Activated gamma-delta T cell (primary cell): ENCODE data around the gene ARHGAP42.
"Not testable (repeated sequence)": the region's sequence is repeated elsewhere in the genome, so short reads cannot be mapped to it uniquely, and the experiment has no call there.

ENCODE experiments used
- DNase-seq: peaks from one replicate; lab custom pipeline; 2025; lab: John Stamatoyannopoulos, UW

The ARHGAP42 gene

DNA sequence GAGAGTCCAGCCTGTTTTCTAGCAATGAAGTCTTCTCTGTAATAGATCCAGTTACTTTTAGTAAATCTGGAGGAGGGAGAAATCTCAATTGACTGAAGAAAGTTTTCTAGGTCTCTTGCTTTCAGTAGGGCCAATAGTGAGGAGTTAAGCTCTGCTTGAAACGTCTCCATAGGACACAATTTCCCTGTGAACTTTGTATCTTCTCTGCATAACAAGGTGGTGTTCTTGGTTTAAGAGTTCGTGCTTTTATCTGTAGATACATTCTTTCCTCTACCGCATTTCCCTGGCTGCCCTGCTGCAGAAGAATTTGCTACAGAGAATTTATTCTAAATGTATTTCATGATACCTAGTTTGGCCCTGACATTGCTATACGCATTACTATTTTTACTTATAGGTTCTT, 183.1 kb downstream of the ARHGAP42 start:
- no peak for DNase-seq

DNA sequence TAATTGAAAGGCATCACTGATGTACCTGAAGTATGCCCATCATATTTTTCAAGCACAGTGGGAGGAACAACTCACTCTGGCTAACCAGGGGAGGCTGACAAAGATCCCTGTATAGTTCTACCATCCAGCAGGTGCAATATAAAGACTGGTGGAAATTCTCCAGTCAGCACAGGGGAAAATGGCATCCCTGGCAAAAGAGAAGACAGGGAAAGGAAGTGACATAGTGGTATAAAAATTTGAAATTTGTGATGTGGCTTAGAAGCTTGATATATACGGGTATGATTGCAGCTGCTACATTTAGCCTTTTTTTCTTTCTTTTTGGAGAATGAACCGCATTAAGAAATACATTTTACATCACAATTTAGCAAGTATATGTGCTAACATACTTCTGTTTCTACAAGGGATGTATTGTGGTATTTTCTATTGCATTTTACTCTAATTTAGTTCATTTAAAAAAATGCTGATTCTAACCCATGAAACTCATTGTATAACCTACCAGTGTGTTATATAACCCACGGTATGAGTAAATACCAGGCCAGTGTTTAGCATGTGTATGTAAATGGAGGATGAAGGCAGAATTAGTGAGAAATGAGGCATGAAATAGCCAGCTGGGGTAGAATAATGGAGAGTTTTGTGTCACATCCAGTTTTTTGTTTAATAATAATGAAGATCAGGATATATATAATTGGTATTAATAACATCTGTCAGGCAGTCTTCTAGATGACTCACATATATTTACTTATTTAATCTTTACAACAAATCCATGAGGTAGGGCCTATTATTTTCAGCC, 186.1 kb downstream of the ARHGAP42 start:
- DNase-seq = no peak

GRCh38 chr11:100874203-100874602, 187.1 kb downstream of the ARHGAP42 start:
- no peak for DNase-seq

DNA sequence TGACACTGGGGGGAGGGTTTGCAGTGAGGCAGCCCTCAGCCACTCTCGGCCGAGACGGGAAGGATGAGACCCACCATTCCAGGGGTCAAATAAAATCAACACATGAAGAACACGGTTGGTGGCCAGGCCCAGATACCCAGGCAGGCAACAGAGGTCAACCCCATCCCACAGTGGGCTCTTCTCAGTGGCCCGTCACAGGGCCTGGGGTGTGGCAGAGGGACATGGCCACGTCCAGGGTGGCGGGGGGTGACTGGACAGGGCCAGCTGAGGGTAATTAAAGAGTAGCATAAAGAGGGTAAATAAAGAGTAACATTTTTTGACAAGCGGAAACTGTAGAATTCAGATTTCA, 188.4 kb downstream of the ARHGAP42 start:
- DNase-seq = no peak

DNA sequence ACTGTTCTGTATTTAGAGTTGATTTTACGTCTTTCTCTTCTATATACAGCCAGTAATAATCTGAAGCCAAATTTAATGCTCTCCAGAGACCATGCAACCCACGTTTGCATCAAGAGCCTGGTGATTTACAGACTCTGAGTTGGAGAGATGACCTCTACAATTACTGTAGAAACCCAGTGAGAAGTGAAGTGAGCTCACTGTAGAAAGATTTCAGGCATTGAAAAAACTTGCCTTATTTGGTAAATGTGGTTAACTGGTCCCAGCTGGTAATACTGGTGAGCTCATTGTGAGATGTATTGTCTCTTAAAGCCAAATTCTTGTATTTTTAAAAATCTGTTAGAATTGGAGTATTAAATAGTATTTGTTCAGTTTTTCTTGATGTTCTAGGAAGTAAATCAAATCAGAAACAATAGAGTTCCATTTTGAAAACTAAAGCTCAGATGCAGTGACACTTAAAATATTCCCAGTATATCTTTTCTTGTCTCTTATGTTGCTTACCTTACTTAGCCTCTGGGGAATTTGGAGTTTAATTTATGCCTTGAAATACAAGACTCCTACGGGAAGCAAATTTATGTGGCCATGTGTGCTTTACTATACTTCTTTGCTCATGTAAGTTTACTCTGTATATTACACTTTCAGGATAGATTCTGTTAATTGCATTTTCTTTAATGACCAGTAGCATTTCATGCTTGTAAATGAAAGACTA, 189.9 kb downstream of the ARHGAP42 start:
- DNase-seq = no peak

DNA sequence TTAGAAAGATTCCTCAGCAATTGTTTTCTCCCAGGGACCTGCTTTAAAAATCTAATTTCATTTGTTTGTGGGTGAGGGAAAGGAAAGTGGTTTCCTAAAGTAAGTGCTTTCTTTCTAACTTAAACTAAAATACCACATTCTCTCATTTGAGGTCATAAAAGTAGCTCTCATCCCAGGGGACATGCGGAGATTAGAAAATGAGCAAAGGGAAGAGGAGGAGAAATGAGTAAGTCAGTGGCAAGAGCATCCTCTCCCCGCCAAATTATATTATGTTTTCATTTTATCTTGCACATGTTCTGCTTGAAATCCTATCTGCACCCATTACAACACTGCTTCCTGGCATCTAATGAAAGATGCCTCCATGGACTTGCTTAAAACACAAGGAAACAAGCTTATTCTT, 191.4 kb downstream of the ARHGAP42 start:
- no peak for DNase-seq

DNA sequence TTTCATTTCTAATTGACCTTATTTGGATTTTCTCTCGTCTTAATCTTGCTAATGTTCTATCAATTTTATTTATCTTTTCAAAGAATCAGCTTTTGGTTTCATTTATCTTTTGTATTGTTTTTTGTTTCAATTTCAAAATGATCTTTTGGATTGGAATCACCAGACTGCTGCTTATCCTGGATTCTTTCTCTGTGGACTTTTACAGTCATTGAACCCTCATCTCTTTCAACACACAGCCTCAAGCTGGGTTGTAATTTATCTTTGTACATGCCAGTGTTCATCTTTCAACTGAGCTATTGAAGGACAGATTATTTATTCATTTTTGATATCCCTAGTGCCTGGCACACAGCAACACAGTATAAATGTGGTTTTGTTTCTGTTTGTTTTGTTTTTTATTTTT, 195.9 kb downstream of the ARHGAP42 start:
- DNase-seq = no peak

- no peak for DNase-seq
Observed at GRCh38 chr11:100883830-100884229, 196.7 kb downstream of the ARHGAP42 start.

GRCh38 chr11:100887659-100888058, 200.6 kb downstream of the ARHGAP42 start:
- DNase-seq = no peak

DNA sequence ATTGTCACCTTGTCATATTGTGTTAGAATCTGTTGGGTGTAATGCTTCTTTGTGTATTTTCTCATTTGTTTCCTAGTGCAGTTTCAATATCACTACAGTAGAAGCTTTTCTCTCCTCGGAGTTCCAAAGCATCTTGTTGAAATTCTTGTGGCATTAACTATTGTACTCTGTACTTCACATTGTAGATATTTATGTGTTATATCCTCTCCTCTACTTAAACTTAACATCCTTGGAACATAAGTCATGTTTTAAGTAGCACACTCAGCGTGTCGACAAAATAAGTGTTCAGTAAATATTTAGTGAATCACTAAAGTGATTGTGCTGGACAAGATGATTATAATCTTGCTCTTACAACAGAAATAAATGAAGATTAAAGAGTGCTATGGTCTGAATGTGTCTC, 201.7 kb downstream of the ARHGAP42 start:
- no peak for DNase-seq

DNA sequence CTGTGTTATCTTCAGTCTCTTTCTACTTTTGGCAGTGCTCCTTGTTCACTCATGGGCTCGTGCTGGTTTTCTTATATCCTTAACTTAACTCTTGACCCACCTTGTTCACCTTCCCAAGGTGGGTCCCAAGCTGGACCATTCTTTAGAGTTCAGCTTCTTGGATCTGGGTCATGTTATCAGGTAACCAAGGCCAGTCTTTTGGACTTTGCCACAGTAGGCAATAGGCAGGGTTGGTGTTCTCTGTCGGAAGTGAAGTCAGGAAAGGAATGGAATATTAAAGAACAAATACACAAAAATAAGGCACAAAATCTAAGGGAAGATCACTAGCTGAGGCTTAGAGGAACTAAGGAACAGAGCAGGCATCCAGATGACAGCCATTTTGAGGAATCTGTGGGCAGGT, 202.7 kb downstream of the ARHGAP42 start:
- no peak for DNase-seq

DNA sequence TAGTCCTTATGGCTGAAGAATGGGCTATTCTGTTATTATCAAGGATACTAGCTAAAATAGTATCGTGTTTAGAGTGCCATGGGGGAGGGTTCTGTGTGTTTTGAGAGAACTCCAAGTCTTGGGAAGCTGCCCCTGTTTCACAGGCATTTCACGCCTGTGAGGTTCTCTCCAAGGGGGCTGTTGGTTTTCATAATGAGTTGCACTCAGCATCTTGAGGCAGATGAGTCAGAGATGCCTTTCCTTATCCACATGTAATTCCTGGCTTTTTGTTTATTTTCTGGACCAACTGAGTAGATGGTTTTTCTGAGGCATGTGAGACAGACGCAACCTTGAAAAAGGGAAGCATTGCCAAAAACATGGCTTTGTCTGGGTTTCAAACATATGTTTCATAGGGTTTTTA, 203.7 kb downstream of the ARHGAP42 start:
- DNase-seq = no peak

- no peak for DNase-seq
Observed at GRCh38 chr11:100892886-100893285, 205.8 kb downstream of the ARHGAP42 start.

DNA sequence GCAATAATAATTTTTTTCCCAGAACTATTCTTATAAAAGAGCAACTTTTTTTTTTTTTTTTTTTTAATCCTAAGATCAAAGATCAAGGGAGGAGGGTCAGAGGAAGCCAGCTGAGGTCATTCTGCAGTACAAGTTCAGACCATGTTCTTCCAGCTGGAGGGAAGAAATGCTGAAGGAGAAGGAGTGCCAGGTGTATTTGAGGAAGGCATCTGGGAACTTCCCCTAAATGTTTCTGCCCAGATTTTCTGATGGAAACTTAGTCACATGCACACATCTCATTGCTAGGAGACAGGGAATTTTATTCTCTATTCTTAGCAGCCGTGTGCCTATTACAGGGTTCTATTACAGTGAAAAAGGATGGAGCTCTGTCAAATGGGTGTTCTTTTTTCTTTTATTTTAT, 208.4 kb downstream of the ARHGAP42 start:
- DNase-seq = no peak

- DNase-seq = not testable (repeated sequence)
Observed at GRCh38 chr11:100895976-100896375, 208.9 kb downstream of the ARHGAP42 start.

GRCh38 chr11:100901471-100901870, 214.4 kb downstream of the ARHGAP42 start:
- not testable (repeated sequence) for DNase-seq

GRCh38 chr11:100902454-100903141, 215.5 kb downstream of the ARHGAP42 start:
- no peak for DNase-seq

- no peak for DNase-seq
Observed at GRCh38 chr11:100903284-100903683, 216.2 kb downstream of the ARHGAP42 start.

DNA sequence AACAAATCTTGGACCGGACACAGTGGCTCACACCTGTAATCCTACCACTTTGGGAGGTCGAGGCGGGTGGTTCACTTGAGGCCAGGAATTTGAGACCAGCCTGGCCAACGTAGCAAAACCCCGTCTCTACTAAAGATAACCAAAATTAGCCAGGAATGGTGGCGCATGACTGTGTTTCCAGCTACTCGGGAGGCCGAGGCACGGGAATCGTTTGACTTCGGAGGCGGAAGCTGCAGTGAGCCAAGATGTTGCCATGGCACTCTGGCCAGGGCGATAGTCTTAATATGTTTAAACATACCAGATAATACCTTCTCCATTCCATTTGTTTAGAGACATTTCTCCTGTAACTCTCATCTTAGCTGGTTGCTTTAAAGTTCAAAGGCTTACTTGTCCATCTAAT, 218.6 kb downstream of the ARHGAP42 start:
- no peak for DNase-seq

DNA sequence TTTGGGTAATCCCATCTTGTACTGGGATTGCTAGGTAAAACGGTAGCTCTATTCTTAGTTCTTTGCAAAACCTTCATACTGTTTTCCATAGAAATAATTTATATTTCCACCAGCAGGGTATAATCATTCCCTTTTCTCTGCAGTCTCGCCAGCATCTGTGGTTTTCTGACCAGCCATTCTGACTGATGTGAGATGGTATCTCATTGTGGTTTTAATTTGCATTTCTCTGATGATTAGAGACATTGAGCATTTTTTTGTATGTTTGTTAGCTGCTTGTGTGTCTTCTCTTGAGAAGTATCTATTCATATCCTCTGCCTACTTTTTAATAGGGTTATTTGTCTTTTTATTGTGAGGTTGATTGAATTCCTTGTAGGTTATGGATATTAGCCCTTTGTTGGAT, 221.7 kb downstream of the ARHGAP42 start:
- DNase-seq = no peak

- no peak for DNase-seq
Observed at GRCh38 chr11:100910808-100911207, 223.7 kb downstream of the ARHGAP42 start.

DNA sequence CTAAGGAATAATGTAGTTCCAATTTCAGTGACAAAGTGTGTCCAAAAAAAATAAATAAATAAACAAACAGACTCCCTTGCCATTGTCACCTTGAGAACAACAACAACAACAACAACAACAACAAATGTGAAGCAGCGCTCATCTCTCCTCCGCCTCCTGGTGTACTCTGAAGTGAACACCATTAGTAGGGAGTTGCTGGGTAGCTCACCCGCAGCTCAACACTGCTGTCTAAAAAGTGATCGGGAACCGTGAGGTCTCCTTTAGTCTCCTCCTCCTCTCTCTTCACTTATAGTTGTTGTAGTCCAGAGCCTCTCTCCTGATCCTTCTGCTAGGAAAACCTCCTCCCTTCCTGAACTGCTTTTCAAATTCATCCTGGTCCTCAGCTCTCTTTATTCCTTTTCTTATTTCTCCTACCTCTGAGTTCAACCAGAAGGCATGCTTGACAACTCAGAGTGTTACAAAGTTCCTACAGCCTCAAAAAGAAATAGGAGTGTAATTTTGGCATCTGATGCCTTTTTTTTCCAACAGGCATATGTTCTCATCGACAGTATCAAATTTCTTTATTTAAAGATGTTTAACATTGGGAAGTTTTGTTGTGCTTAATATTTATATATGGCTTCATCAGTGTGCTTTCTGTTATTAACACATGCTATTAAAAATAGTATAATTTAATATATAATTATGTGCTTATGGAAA, 227.5 kb downstream of the ARHGAP42 start:
- no peak for DNase-seq
